H1 (cell line): ENCODE results near the gene STIM2. TPM values are rescaled to one million over a fixed set of nuclear protein-coding genes. Genes with fewer than 3 reads are reported as not detected.

Source experiments
- CTCF ChIA-PET: fragments of 300-600 bp; sonication (Branson Sonifier 250); formaldehyde crosslinking; loops from one replicate; lab custom pipeline; 2021; ENCODE audit not compliant: partially characterized antibody; lab: Charles Lee
- POLR2A ChIA-PET: fragments of 300-600 bp; sonication (Branson Sonifier 250); formaldehyde crosslinking; loops from one replicate; lab custom pipeline; 2021; ENCODE audit warnings: inconsistent platforms; ENCODE audit not compliant: partially characterized antibody; lab: Charles Lee
- DNase-seq, 2 experiments: peaks; one replicate each; pipeline versions ENCODE4 v3.0.0 to v3.0.0-alpha.2; 2010 to 2022; ENCODE audit warnings: low spot score in 2 of 2, low read depth in 1 of 2, mixed read lengths in 1 of 2
- FAIRE-seq: peaks from 2 replicates; lab custom pipeline; 2011; peaks lifted over from hg19 to GRCh38; lab: Jason Lieb, UNC
- H2AFZ ChIP-seq: 2 replicates; pipeline ENCODE4 v1.8.1; 2012; ENCODE audit warnings: low read length, inconsistent platforms
- H2AK5ac ChIP-seq: 2 replicates; pipeline ENCODE4 v1.6.1; 2013; ENCODE audit warnings: low read depth, low read length
- H2BK120ac ChIP-seq: replicated peaks from 2 replicates; pipeline ENCODE3; 2013; ENCODE audit warnings: low read depth, low read length, inconsistent platforms
- H2BK12ac ChIP-seq: 2 replicates; pipeline ENCODE4 v1.6.1; 2013; ENCODE audit warnings: low read depth, low read length
- H2BK15ac ChIP-seq: 2 replicates; pipeline ENCODE4 v1.6.1; 2013; ENCODE audit warnings: low read length
- H2BK20ac ChIP-seq: 2 replicates; pipeline ENCODE4 v1.6.1; 2013; ENCODE audit warnings: low read length
- H2BK5ac ChIP-seq: 2 replicates; pipeline ENCODE4 v1.6.1; 2013; ENCODE audit warnings: low read depth, low read length
- H3K14ac ChIP-seq: 2 replicates; pipeline ENCODE4 v1.6.1; 2013; ENCODE audit warnings: inconsistent platforms; ENCODE audit not compliant: insufficient read length
- H3K18ac ChIP-seq: 2 replicates; pipeline ENCODE4 v1.6.1; 2013; ENCODE audit warnings: low read length; ENCODE audit errors: extremely low read depth
- H3K23ac ChIP-seq: 2 replicates; pipeline ENCODE4 v1.6.1; 2013; ENCODE audit warnings: inconsistent platforms; ENCODE audit not compliant: insufficient read length
- H3K23me2 ChIP-seq: 2 replicates; pipeline ENCODE4 v1.6.1; 2013; ENCODE audit warnings: low read depth, low read length
- H3K27ac ChIP-seq: 2 replicates; pipeline ENCODE4 v1.6.1; 2011; ENCODE audit warnings: low read depth, low read length, inconsistent platforms
- H3K27me3 ChIP-seq, 4 experiments: replicated peaks in 1 of 4; 1 replicate in 1 of 4; 2 replicates in 3 of 4; pipeline versions ENCODE4 v1.6.1 to v1.8.1; 2011 to 2013; ENCODE audit warnings: low read length in 3 of 4, mild to moderate bottlenecking in 3 of 4, inconsistent platforms in 2 of 4, mixed read lengths in 2 of 4, moderate library complexity in 1 of 4; ENCODE audit not compliant: control insufficient read depth in 3 of 4, insufficient read depth in 3 of 4; ENCODE audit errors: extremely low read depth in 1 of 4
- H3K36me3 ChIP-seq, 4 experiments: 2 replicates each; pipeline versions ENCODE4 v1.6.1 to v1.8.1; 2011 to 2013; ENCODE audit warnings: mild to moderate bottlenecking in 4 of 4, low read length in 3 of 4, moderate library complexity in 2 of 4, control low read depth in 1 of 4, inconsistent platforms in 1 of 4; ENCODE audit not compliant: insufficient read depth in 4 of 4, control insufficient read depth in 2 of 4
- H3K4ac ChIP-seq: replicated peaks from 2 replicates; pipeline ENCODE3; 2013; ENCODE audit warnings: low read length, low read depth, mixed read lengths, inconsistent platforms; ENCODE audit not compliant: insufficient read length
- H3K4me1 ChIP-seq, 4 experiments: replicated peaks in 1 of 4; 1 replicate in 1 of 4; 2 replicates in 3 of 4; pipeline versions ENCODE4 v1.6.1 to v1.8.1; 2011 to 2013; ENCODE audit warnings: low read length in 3 of 4, inconsistent platforms in 2 of 4, mixed read lengths in 1 of 4; ENCODE audit not compliant: insufficient read depth in 4 of 4, control insufficient read depth in 3 of 4
- H3K4me2 ChIP-seq, 2 experiments: 2 replicates each; pipeline versions ENCODE4 v1.6.1 to v1.8.1; 2011 to 2013; ENCODE audit warnings: low read depth in 2 of 2, low read length in 2 of 2, control low read depth in 1 of 2, inconsistent platforms in 1 of 2, mild to moderate bottlenecking in 1 of 2; ENCODE audit not compliant: insufficient read depth in 1 of 2
- H3K4me3 ChIP-seq, 4 experiments: fragments of 200-600, 300-600 bp in 1 of 4; sonication (generic), shearing (Covaris generic), sonication (Bioruptor Twin) in 1 of 4; 2 replicates each; pipeline versions ENCODE4 v1.5.1 to v1.8.1; 2011 to 2016; ENCODE audit warnings: low read length in 4 of 4, low read depth in 3 of 4, control low read depth in 2 of 4, inconsistent platforms in 2 of 4, mild to moderate bottlenecking in 2 of 4, mixed read lengths in 1 of 4, moderate library complexity in 1 of 4; ENCODE audit not compliant: insufficient read depth in 2 of 4; ENCODE audit errors: extremely low read depth in 1 of 4
- H3K56ac ChIP-seq: replicated peaks from 2 replicates; pipeline ENCODE3; 2013; ENCODE audit warnings: low read depth, mild to moderate bottlenecking, mixed read lengths, low read length, inconsistent platforms; ENCODE audit not compliant: insufficient read length
- H3K79me1 ChIP-seq: 2 replicates; pipeline ENCODE4 v1.6.1; 2013; ENCODE audit warnings: low read depth, low read length, control low read depth
- H3K79me2 ChIP-seq, 2 experiments: 2 replicates each; pipeline versions ENCODE4 v1.6.1 to v1.8.1; 2012 to 2013; ENCODE audit warnings: low read length in 2 of 2, mild to moderate bottlenecking in 2 of 2, inconsistent platforms in 1 of 2; ENCODE audit not compliant: insufficient read depth in 2 of 2, control insufficient read depth in 1 of 2
- H3K9ac ChIP-seq, 4 experiments: replicated peaks in 1 of 4; 1 replicate in 1 of 4; 2 replicates in 3 of 4; pipeline versions ENCODE4 v1.6.1 to v1.8.1; 2011 to 2013; ENCODE audit warnings: low read depth in 3 of 4, low read length in 3 of 4, control low read depth in 2 of 4, mild to moderate bottlenecking in 2 of 4, moderate library complexity in 2 of 4, inconsistent platforms in 1 of 4; ENCODE audit errors: extremely low read depth in 1 of 4
- H3K9me3 ChIP-seq, 2 experiments: 2 replicates each; pipeline versions ENCODE4 v1.6.1 to v1.8.1; 2012 to 2013; ENCODE audit warnings: mild to moderate bottlenecking in 2 of 2, moderate library complexity in 2 of 2, control low read depth in 1 of 2, inconsistent platforms in 1 of 2, low read depth in 1 of 2, low read length in 1 of 2, mixed read lengths in 1 of 2; ENCODE audit not compliant: insufficient read depth in 2 of 2
- H4K20me1 ChIP-seq, 2 experiments: replicated peaks in 1 of 2; 2 replicates each; pipeline versions ENCODE3 to v1.8.1; 2011 to 2013; ENCODE audit warnings: inconsistent platforms in 2 of 2, low read length in 2 of 2, mild to moderate bottlenecking in 1 of 2; ENCODE audit not compliant: insufficient read depth in 2 of 2, control insufficient read depth in 1 of 2
- H4K5ac ChIP-seq: 2 replicates; pipeline ENCODE4 v1.6.1; 2013; ENCODE audit warnings: low read length, low read depth, mixed read lengths, inconsistent platforms; ENCODE audit not compliant: insufficient read length
- H4K8ac ChIP-seq: 2 replicates; pipeline ENCODE4 v1.8.0; 2013; ENCODE audit warnings: mild to moderate bottlenecking, moderate library complexity, low read length, inconsistent platforms; ENCODE audit not compliant: insufficient read depth; ENCODE audit errors: extremely low read depth
- H4K91ac ChIP-seq: replicated peaks from 2 replicates; pipeline ENCODE3; 2013; ENCODE audit warnings: low read length, mixed read lengths, inconsistent platforms; ENCODE audit not compliant: insufficient read length
- BACH1 ChIP-seq: IDR thresholded peaks from 2 replicates; pipeline ENCODE4 v1.6.1; 2012; ENCODE audit warnings: low read length, improper control_type of control experiment
- CBX8 ChIP-seq: fragments of 300-800, 300-1000 bp; sonication (generic); IDR thresholded peaks from 2 replicates; pipeline ENCODE4 v1.7.1; 2016; ENCODE audit warnings: low read depth, low read length, borderline replicate concordance
- CTCF ChIP-seq, 3 experiments: IDR thresholded peaks; 1 replicate in 2 of 3; 2 replicates in 1 of 3; pipeline versions ENCODE4 v1.5.1 to v1.6.1; 2011; ENCODE audit warnings: low read length in 3 of 3, mild to moderate bottlenecking in 3 of 3, inconsistent platforms in 2 of 3, low read depth in 1 of 3, moderate library complexity in 1 of 3; ENCODE audit not compliant: insufficient read depth in 1 of 3; ENCODE audit errors: control extremely low read depth in 1 of 3
- RAD21 ChIP-seq, 2 experiments: IDR thresholded peaks in 1 of 2; conservative IDR thresholded peaks in 1 of 2; 2 replicates each; pipeline ENCODE4 v1.6.1; 2011; ENCODE audit warnings: low read depth in 2 of 2, low read length in 2 of 2, improper control_type of control experiment in 1 of 2, inconsistent platforms in 1 of 2, mild to moderate bottlenecking in 1 of 2, moderate library complexity in 1 of 2
- WGBS, 2 experiments: shearing (Covaris generic) in 1 of 2; methylation state at CpG; one replicate each; pipeline versions ENCODE4 v1.1.6 to v1.1.7; 2013 to 2015; ENCODE audit warnings: low lambda C conversion rate in 2 of 2, mixed read lengths in 2 of 2, inconsistent platforms in 1 of 2, low coverage in 1 of 2, missing lambda C conversion rate in 1 of 2; ENCODE audit not compliant: insufficient replicate concordance in 2 of 2, insufficient coverage in 1 of 2, insufficient read length in 1 of 2; ENCODE audit errors: extremely low coverage in 1 of 2, missing lambda C conversion rate in 1 of 2; 5-methylcytosine and 5-hydroxymethylcytosine counted together
- polyA plus RNA-seq, 7 experiments: library from polyadenylated mRNA; depleted of rRNA in 3 of 7; stranded (reverse) in 5 of 7; unstranded in 2 of 7; fragments of >200 nt in 5 of 7; fragments of 200-250 nt in 2 of 7; gene quantifications; 1 replicate in 5 of 7; 2 replicates in 1 of 7; 4 replicates in 1 of 7; pipeline versions ENCODE4 v1.2.1 to v1.2.3, GENCODE V29; 2011 to 2013; ENCODE audit warnings: missing spikeins in 2 of 7, mixed read lengths in 2 of 7
- total RNA-seq: library from RNA; stranded (reverse); fragmentation: NEBNext Ultra II Directional; extraction: Animal tissue kit (Norgen Biotek cat#: 25700); gene quantifications from 2 replicates; pipeline ENCODE4 v1.2.1, GENCODE V29; 2021

Gene STIM2
- total and polyA plus RNA-seq, 2 of the 8 experiments (the other 6 are each of a cell fraction or from before 2014, with no cell fraction given) = 22.9 to 23.0 TPM

- Histone ChIP-seq H3K18ac (no peak overlapping the region), H3K23me2 (no peaks in the 10 kb centered on the region), H3K79me2 (no peaks in the 10 kb centered on the region), H3K56ac (no peak overlapping the region), H2BK20ac (no peak overlapping the region), H3K23ac (no peak overlapping the region), H3K79me1 (no peaks in the 10 kb centered on the region), H2AK5ac (no peak overlapping the region), H4K8ac (no peak overlapping the region), H3K9me3 (no peaks in the 10 kb centered on the region), H3K4me1 (peaks cover 0 to 4% (median 1%) of the 10 kb centered on the region in 4 experiments; a peak in 2 of 7 replicates), H4K20me1 (no peaks in the 10 kb centered on the region), H2BK12ac (no peak overlapping the region), H3K4me3 (no peak overlapping the region), H3K27ac (no peak overlapping the region), H4K5ac (no peak overlapping the region), H2BK120ac (no peak overlapping the region), H2BK15ac (no peak overlapping the region), H4K91ac (no peak overlapping the region), H3K14ac (no peak overlapping the region), H3K4me2 (no peak overlapping the region), H3K36me3 (no peaks in the 10 kb centered on the region), H3K4ac (no peak overlapping the region), H3K9ac (no peak overlapping the region), H2AFZ (peak overlapping the region; percentile 62; the same call in 1 of the 2 replicates), H3K27me3 (no peaks in the 10 kb centered on the region), H2BK5ac (no peak overlapping the region)
- POLR2A ChIA-PET = interaction anchor here (0.9 to 1.2 kb wide), 2 partner anchors 8 to 270 kb away, joined by 3 read pairs; no protein-coding TSS in a partner anchor
- DNase-seq (no peak), FAIRE-seq (no peak)
- TF ChIP-seq BACH1 = no peak
- TF ChIP-seq CTCF (IDR thresholded peaks at IDR 0.05; ENCODE audit: control extremely low read depth in 1 of 3, insufficient read depth in 1 of 3, low read depth in 1 of 3, low read length in 3 of 3) = peak in 2 of 3 experiments; percentile 42 to 48; a peak in 2 of 4 replicates
- peak; percentile 82 for TF ChIP-seq RAD21 (IDR thresholded peaks at IDR 0.05 in 1 of 2, conservative IDR thresholded peaks at IDR 0.05 in 1 of 2; ENCODE audit: low read depth in 2 of 2, low read length in 2 of 2)
- no peak for TF ChIP-seq CBX8
- WGBS, 2 experiments = 68% methylated on average over 19 of the region's 19 CpGs; no CpG with 5 or more reads in 1 of the 2 experiments
- CTCF ChIA-PET = interaction anchor here (0.7 to 9.1 kb wide), 40 partner anchors 7 to 1166 kb away, joined by 3 to 85 read pairs (median 4); no protein-coding TSS in a partner anchor
Measured at GRCh38 chr4:27048429-27049238, 188.0 kb downstream of the STIM2 start.
